Endodermal cell (in vitro differentiated cells): ENCODE results near the gene TBK1. TPM values are rescaled to one million over a fixed set of nuclear protein-coding genes. Genes with fewer than 3 reads are reported as not detected.
A peak's percentile ranks its signal among the peaks of the same experiment; 100 is the strongest.
"Not testable (repeated sequence)": the region's sequence is repeated elsewhere in the genome, so short reads cannot be mapped to it uniquely, and the experiment has no call there.

Experiments
- DNase-seq: peaks from one replicate; pipeline ENCODE4 v3.0.0-alpha.2; 2017
- H3K27ac ChIP-seq: 2 replicates; pipeline ENCODE4 v1.5.1; 2013; ENCODE audit warnings: mild to moderate bottlenecking, low read depth, low read length, moderate library complexity
- H3K27me3 ChIP-seq: 2 replicates; pipeline ENCODE4 v1.6.1; 2013; ENCODE audit warnings: mild to moderate bottlenecking, low read length, moderate library complexity; ENCODE audit not compliant: insufficient read depth, control insufficient read depth, poor library complexity, severe bottlenecking
- H3K36me3 ChIP-seq: 2 replicates; pipeline ENCODE4 v1.7.0; 2013; ENCODE audit warnings: mild to moderate bottlenecking, low read length, moderate library complexity; ENCODE audit not compliant: control insufficient read depth, insufficient read depth
- H3K4me1 ChIP-seq: one replicate; pipeline ENCODE4 v1.7.0; 2013; ENCODE audit warnings: low read length; ENCODE audit not compliant: control insufficient read depth, insufficient read depth
- H3K4me3 ChIP-seq: 2 replicates; pipeline ENCODE4 v1.5.1; 2013; ENCODE audit warnings: mild to moderate bottlenecking, low read length, moderate library complexity
- H3K9ac ChIP-seq: 2 replicates; pipeline ENCODE4 v1.6.1; 2013; ENCODE audit warnings: mild to moderate bottlenecking, low read length, moderate library complexity; ENCODE audit not compliant: poor library complexity, severe bottlenecking; ENCODE audit errors: extremely low read depth
- H3K9me3 ChIP-seq: 2 replicates; pipeline ENCODE4 v1.6.1; 2013; ENCODE audit warnings: mild to moderate bottlenecking, low read length, moderate library complexity; ENCODE audit not compliant: control insufficient read depth
- H3K27ac Mint-ChIP-seq: 2 replicates; pipeline ENCODE4 v1.8.0; 2020; ENCODE audit warnings: mixed read lengths
- H3K27me3 Mint-ChIP-seq: 2 replicates; pipeline ENCODE4 v1.8.0; 2021; ENCODE audit warnings: mild to moderate bottlenecking, mixed read lengths; ENCODE audit not compliant: insufficient read depth
- H3K36me3 Mint-ChIP-seq: 2 replicates; pipeline ENCODE4 v1.8.0; 2020; ENCODE audit warnings: low read depth, mixed read lengths
- H3K4me1 Mint-ChIP-seq: 2 replicates; pipeline ENCODE4 v1.8.0; 2020; ENCODE audit warnings: mixed read lengths
- H3K4me3 Mint-ChIP-seq: 2 replicates; pipeline ENCODE4 v1.8.0; 2020; ENCODE audit warnings: mild to moderate bottlenecking, moderate library complexity, mixed read lengths
- H3K9me3 Mint-ChIP-seq: 2 replicates; pipeline ENCODE4 v1.8.0; 2020; ENCODE audit warnings: mild to moderate bottlenecking, mixed read lengths
- WGBS, 2 experiments: methylation state at CpG; one replicate each; pipeline versions ENCODE4 v1.1.5 to v1.1.7; 2013; ENCODE audit warnings: missing lambda C conversion rate in 2 of 2, mixed read lengths in 1 of 2; ENCODE audit not compliant: insufficient coverage in 1 of 2, insufficient read length in 1 of 2; 5-methylcytosine and 5-hydroxymethylcytosine counted together
- total RNA-seq, 2 donors: library from RNA; stranded (reverse); fragmentation: NEBNext Ultra II Directional in 1 of 2; extraction: Animal tissue kit (Norgen Biotek cat#: 25700) in 1 of 2; gene quantifications; 2 replicates in 1 of 2; 3 replicates in 1 of 2; pipeline ENCODE4 v1.2.1, GENCODE V29; 2021
- TF ChIP-seq, protein P1 (sequence below): fragments of 200-600 bp; sonication (generic); conservative IDR thresholded peaks from 2 replicates; pipeline ENCODE4 v1.5.0; 2021; ENCODE audit warnings: antibody characterized with exemption, mild to moderate bottlenecking

The TBK1 gene
- total RNA-seq, 2 donors from 2014 or later: 23.9 to 25.1 TPM

- WGBS, 2 experiments: 20 to 52% methylated on average over 1 to 4 of the region's 5 CpGs
- Mint-ChIP-seq H3K4me3 (no peak overlapping the region), H3K4me1 (peaks cover 10% of the 10 kb centered on the region), H3K36me3 (no peaks in the 10 kb centered on the region), H3K9me3 (no peaks in the 10 kb centered on the region), H3K27me3 (no peaks in the 10 kb centered on the region), H3K27ac (peak overlapping the region; percentile 11)
- TF ChIP-seq, protein P1, sequence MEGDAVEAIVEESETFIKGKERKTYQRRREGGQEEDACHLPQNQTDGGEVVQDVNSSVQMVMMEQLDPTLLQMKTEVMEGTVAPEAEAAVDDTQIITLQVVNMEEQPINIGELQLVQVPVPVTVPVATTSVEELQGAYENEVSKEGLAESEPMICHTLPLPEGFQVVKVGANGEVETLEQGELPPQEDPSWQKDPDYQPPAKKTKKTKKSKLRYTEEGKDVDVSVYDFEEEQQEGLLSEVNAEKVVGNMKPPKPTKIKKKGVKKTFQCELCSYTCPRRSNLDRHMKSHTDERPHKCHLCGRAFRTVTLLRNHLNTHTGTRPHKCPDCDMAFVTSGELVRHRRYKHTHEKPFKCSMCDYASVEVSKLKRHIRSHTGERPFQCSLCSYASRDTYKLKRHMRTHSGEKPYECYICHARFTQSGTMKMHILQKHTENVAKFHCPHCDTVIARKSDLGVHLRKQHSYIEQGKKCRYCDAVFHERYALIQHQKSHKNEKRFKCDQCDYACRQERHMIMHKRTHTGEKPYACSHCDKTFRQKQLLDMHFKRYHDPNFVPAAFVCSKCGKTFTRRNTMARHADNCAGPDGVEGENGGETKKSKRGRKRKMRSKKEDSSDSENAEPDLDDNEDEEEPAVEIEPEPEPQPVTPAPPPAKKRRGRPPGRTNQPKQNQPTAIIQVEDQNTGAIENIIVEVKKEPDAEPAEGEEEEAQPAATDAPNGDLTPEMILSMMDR: no peak
- peak; percentile 48 for DNase-seq
- H3K36me3 ChIP-seq: no peaks in the 10 kb centered on the region
- H3K4me1 ChIP-seq: no peaks in the 10 kb centered on the region
- H3K9ac ChIP-seq: no peak overlapping the region
- no peaks in the 10 kb centered on the region for H3K9me3 ChIP-seq
- peak overlapping the region; percentile 87 for H3K27ac ChIP-seq
- no peak overlapping the region for H3K4me3 ChIP-seq
- H3K27me3 ChIP-seq: no peaks in the 10 kb centered on the region
Observed at GRCh38 chr12:64522316-64522715, 70.4 kb downstream of the TBK1 start.

- Mint-ChIP-seq H3K27ac (peak overlapping the region; percentile 11), H3K9me3 (no peaks in the 10 kb centered on the region), H3K4me3 (no peak overlapping the region), H3K27me3 (no peaks in the 10 kb centered on the region), H3K4me1 (peaks cover 10% of the 10 kb centered on the region), H3K36me3 (no peaks in the 10 kb centered on the region)
- no peaks in the 10 kb centered on the region for H3K27me3 ChIP-seq
- no peaks in the 10 kb centered on the region for H3K36me3 ChIP-seq
- peak overlapping the region; percentile 87 for H3K27ac ChIP-seq
- H3K9ac ChIP-seq: no peak overlapping the region
- no peaks in the 10 kb centered on the region for H3K9me3 ChIP-seq
- TF ChIP-seq, protein P1: no peak
- no peaks in the 10 kb centered on the region for H3K4me1 ChIP-seq
- no peak for DNase-seq
- WGBS, 2 experiments: 90 to 95% methylated on average over 3 to 4 of the region's 4 CpGs
- H3K4me3 ChIP-seq: no peak overlapping the region
Observed at GRCh38 chr12:64522807-64523206, 70.9 kb downstream of the TBK1 start.

DNA sequence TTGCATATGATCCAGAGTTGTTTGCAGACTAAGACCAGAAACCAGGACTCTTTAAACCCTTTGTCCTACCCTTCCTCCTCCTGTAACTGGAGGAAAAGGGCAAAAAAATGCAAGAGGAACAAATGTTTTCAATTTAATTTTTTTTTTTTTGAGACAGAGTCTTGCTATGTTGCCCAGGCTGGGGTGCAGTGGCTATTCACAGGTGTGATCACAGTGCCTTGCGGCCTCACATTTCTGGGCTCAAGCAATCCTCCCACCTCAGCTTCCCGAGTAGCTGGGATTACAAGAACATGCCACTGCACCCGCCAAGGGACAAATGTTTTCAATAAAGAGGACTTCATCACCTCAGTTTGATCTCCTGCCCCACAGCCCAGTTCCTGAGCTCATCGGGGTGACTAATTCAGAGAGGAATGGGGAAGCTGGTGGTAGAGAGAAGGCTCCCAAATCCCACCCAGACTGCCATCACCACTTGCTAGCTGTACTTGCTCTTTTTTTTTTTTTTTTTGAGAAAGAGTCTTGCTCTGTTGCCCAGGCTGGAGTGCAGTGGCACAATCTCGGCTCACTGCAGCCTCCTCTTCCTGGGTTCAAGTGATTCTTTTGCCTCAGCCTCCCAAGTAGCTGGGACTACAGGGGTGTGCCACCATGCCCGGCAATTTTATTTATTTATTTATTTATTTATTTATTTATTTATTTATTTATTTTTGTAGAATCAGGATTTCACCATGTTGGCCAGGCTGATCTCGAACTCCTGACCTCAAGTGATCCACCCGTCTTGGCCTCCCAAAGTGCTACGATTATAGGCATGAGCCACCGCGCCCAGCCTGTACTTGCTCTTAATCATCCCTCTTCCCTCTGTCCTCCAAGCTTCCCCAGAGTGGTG, 71.9 kb downstream of the TBK1 start:
- H3K36me3 ChIP-seq, H3K27me3 ChIP-seq, H3K4me1 ChIP-seq, H3K4me3 Mint-ChIP-seq, H3K9ac ChIP-seq, H3K27me3 Mint-ChIP-seq, H3K36me3 Mint-ChIP-seq, H3K4me3 ChIP-seq, H3K9me3 Mint-ChIP-seq, H3K9me3 ChIP-seq, DNase-seq, H3K27ac ChIP-seq, H3K27ac Mint-ChIP-seq: not testable (repeated sequence)
- WGBS, 2 experiments: 93 to 96% methylated on average over 7 to 10 of the region's 11 CpGs
- H3K4me1 Mint-ChIP-seq: peaks cover 10% of the 10 kb centered on the region
